GM12873 (cell line): Measurements from ENCODE around the gene HEPHL1.

Source experiments
- TF ChIP-seq, protein P1 (sequence below): IDR thresholded peaks from 2 replicates; pipeline ENCODE4 v1.5.1; 2012; ENCODE audit warnings: low read depth, mild to moderate bottlenecking, moderate library complexity, low read length, control low read depth; ENCODE audit not compliant: insufficient read depth; ENCODE audit errors: missing control alignments

Gene HEPHL1

DNA sequence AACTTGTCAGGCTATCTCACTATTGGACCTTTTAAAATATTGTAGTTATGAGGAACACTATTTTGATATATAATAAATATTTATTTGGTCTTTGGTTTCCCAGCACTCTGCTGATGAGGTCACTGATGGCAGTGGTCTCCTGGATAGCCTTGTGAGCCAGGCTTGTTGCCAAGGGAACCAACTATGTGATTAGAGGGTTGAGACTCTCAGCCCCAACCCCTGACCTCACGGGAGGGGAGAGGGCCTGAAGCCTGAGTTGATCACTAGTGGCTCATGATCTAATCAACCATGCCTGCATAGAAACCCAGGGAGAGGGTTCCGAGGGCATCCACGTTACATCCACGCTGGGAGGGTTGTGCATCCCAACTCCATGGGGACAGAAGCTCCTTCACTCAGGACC, 118.3 kb downstream of the HEPHL1 start:
- TF ChIP-seq, protein P1, sequence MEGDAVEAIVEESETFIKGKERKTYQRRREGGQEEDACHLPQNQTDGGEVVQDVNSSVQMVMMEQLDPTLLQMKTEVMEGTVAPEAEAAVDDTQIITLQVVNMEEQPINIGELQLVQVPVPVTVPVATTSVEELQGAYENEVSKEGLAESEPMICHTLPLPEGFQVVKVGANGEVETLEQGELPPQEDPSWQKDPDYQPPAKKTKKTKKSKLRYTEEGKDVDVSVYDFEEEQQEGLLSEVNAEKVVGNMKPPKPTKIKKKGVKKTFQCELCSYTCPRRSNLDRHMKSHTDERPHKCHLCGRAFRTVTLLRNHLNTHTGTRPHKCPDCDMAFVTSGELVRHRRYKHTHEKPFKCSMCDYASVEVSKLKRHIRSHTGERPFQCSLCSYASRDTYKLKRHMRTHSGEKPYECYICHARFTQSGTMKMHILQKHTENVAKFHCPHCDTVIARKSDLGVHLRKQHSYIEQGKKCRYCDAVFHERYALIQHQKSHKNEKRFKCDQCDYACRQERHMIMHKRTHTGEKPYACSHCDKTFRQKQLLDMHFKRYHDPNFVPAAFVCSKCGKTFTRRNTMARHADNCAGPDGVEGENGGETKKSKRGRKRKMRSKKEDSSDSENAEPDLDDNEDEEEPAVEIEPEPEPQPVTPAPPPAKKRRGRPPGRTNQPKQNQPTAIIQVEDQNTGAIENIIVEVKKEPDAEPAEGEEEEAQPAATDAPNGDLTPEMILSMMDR: no peak

DNA sequence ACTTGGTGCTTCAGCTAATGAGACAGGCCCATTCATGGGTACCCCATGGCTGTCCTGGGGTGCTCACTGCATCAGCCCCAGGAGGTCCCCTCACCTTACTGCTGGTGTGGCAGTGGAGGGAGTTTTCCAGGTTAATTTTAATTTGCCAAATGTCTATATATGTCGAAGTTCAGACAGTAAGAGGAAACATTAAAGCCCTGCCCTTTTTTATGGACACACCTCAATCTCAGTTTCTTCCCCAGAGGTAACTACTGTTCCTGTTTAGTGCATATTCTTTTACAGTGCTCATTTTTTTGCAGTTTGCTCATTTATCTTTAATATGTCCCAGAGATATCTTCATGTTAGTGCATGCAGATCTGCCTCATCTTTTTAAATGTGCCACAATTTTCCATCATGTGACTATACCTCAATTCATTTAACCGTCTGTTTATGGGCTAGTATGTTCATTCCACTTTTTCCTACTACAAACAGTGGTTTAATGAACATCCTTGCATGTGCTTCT, 119.1 kb downstream of the HEPHL1 start:
- TF ChIP-seq, protein P1: no peak

DNA sequence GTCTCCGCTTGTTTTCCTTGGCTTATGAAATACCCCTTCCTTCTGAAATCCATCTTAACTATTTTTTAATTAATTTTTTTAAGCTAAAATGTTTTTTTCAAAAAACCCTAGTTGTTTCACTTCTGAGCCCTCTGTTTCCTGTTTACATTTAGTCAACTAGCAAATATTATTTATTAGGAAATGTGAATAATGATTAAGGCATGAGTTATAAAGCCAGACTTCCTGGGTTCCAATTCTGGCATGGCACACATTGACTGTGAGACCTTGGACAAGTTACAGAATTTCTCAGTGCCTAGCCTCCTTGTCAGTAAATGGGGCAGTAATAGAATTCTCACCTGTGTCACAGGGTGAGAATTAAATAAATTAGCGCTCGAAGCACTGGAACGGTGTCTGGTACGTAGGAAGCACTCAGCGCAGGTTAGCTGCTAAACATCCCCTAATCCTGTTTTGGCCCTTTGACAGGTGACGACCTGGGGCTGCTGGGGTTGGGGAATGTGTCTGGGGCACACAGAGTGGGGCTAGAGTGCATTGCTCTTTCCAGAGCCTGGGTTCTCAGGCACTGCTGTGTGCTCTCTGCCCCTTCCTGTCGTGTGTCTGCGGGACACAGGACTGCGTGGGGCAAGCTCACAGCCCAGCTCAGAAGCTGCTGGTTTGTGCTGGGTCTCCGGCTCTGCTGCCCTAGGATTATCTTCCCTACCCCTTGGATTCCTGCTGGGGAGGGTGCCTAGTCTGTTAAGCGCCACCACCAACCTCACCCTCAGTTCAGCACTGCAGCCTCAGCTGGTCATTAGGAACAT, 120.6 kb downstream of the HEPHL1 start:
- TF ChIP-seq, protein P1: no peak

DNA sequence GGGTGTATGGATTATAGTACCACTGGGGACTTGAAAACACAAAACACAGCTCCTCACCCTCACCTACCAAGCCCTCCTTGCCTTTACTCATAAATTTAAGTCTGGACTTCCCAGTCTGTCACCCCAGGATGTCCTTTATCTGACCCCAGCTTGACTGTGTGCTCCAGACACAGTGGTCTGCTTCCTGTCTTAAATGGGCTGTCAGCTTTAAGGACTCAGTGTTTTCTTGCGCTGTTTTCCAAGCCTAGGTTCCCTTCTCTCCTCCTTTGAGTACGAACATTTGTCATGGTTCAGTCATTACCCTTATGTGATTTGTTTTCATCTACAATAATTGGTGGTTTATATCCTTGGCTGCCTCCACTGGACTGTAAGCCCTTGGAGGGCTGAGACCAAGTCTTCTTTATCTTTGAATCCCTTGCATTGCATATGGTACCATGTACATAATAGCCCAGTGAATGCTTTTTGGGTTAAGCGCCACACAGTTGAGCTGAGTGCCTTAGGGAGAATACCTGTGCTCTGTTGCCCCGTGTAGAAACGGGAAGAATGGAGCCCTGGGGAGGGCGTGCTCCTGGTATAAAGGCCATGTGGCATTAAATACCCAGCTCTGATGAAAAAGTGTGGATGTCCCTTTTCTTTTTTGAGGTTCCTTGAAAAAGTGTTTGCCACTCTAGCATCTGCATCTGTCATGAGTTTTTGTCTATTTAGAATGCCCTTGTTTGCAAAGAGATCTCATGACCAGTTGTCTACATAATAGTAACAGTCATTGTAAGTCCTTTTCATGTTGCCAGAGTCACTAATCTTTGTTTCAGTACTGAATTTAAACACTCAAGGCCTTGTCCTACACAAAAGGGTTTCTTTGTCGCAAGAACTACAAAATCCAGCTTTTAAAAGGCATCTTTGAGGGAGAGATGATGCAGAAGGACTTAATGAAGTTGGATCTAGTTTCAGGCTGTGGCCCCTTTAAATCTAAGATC, 121.4 kb downstream of the HEPHL1 start:
- TF ChIP-seq, protein P1: no peak

DNA sequence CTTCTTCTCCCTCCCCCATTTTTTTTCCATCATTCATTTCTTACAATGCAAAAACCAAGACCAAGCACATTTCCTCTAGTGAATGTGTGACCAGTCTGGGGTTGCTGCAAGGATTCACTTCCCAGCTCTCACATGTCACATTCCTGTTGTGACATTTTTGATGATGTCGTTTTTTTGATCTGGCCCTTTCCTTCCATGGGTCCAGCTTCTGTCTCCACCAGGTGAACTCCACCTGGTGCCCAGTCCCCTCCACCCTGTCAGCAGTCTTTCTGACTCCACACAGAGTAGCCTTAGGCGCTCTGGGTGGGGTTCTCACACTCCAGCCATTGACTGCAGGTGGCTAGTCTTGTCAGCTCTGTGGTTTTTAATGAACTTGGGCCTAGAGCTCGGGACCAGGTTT, 123.1 kb downstream of the HEPHL1 start:
- TF ChIP-seq, protein P1: no peak

DNA sequence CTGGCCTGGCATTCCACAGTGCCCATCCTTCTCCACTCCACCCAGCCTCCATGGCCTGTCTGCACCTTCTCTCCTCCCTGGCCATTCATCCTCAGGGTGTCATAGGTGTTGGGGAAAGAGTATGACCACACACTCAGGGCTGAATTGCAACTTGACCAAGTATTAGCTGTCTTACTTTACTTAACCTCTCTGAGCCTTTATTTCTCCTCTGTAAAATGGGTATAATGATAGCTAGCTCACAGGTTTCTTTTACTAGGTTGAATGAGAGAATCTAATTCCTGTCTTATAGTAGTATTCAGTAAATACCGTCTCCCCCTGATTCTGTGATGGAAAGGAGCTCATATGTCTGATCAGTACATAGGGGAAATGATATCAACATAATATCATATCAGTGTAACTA, 123.5 kb downstream of the HEPHL1 start:
- TF ChIP-seq, protein P1: no peak

DNA sequence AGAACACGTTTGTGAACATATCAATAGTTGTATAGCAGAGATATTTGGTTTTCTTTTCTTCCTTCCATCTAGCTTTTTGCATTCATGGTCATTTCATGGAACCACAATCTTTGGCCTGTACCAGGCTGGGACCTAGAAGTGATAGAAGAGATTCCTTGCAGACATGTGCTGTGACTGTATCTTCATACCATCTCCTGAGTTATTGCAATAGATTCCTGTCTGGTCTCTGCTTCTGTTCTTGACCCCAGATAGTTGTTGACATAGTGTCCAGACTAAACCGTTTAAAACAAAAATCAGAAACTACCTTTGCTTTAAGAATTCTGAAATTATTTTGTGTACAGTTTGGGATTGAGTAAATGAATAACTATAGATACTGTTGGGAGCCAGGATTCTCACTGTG, 124.3 kb downstream of the HEPHL1 start:
- TF ChIP-seq, protein P1: no peak
